Occipital lobe (tissue), 2 donors: ENCODE results near the gene PTPRN2. TPM values are rescaled to one million over a fixed set of nuclear protein-coding genes. Genes with fewer than 3 reads are reported as not detected.
"Not testable (repeated sequence)": the region's sequence is repeated elsewhere in the genome, so short reads cannot be mapped to it uniquely, and the experiment has no call there.

Source experiments
- DNase-seq: peaks from one replicate; lab custom pipeline; 2025; lab: John Stamatoyannopoulos, UW
- total RNA-seq: library from RNA; depleted of rRNA; stranded (reverse); fragments of >200 nt; gene quantifications from one replicate; pipeline ENCODE4 v1.2.3, GENCODE V29; 2014

Gene PTPRN2
- total RNA-seq, 1 donor from 2014 or later = 62.2 TPM

GRCh38 chr7:158309868-158310763 lies 277.5 kb downstream of the PTPRN2 start:
- no peak for DNase-seq

- DNase-seq = no peak
Measured at GRCh38 chr7:158308001-158308400, 279.6 kb downstream of the PTPRN2 start.

GRCh38 chr7:158304072-158304471 lies 283.6 kb downstream of the PTPRN2 start:
- not testable (repeated sequence) for DNase-seq

GRCh38 chr7:158303121-158303520 lies 284.5 kb downstream of the PTPRN2 start:
- DNase-seq = no peak

GRCh38 chr7:158302274-158303070 lies 285.2 kb downstream of the PTPRN2 start:
- DNase-seq = no peak

- DNase-seq = no peak
Measured at GRCh38 chr7:158301207-158301606, 286.4 kb downstream of the PTPRN2 start.

GRCh38 chr7:158300427-158300826 lies 287.2 kb downstream of the PTPRN2 start:
- no peak for DNase-seq

GRCh38 chr7:158299607-158300006 lies 288.0 kb downstream of the PTPRN2 start:
- DNase-seq = no peak

- DNase-seq = no peak
Measured at GRCh38 chr7:158296798-158297104, 290.9 kb downstream of the PTPRN2 start.

- no peak for DNase-seq
Measured at GRCh38 chr7:158295966-158296797, 291.4 kb downstream of the PTPRN2 start.

- DNase-seq = not testable (repeated sequence)
Measured at GRCh38 chr7:158294468-158295215, 293.0 kb downstream of the PTPRN2 start.

GRCh38 chr7:158292948-158293347 lies 294.7 kb downstream of the PTPRN2 start:
- DNase-seq = no peak

GRCh38 chr7:158291998-158292397 lies 295.6 kb downstream of the PTPRN2 start:
- DNase-seq = no peak

GRCh38 chr7:158289761-158290523 lies 297.7 kb downstream of the PTPRN2 start:
- DNase-seq = no peak

GRCh38 chr7:158289231-158289630 lies 298.4 kb downstream of the PTPRN2 start:
- DNase-seq = no peak

GRCh38 chr7:158286210-158286609 lies 301.4 kb downstream of the PTPRN2 start:
- DNase-seq = no peak

- DNase-seq = no peak
Measured at GRCh38 chr7:158285383-158285770, 302.2 kb downstream of the PTPRN2 start.

GRCh38 chr7:158284617-158285382 lies 302.8 kb downstream of the PTPRN2 start:
- no peak for DNase-seq

GRCh38 chr7:158284121-158284520 lies 303.5 kb downstream of the PTPRN2 start:
- DNase-seq = no peak
